NCI-H2196 (cell line): ENCODE results near the gene C19orf38.

ENCODE experiments used
- DNase-seq: peaks from one replicate; lab custom pipeline; 2025; ENCODE audit not compliant: unreplicated experiment; lab: John Stamatoyannopoulos, UW

The C19orf38 gene

GRCh38 chr19:10899151-10899653 lies 51.0 kb downstream of the C19orf38 start:
- peak; percentile 93 for DNase-seq

GRCh38 chr19:10907925-10908324 lies 59.7 kb downstream of the C19orf38 start:
- no peak for DNase-seq

- no peak for DNase-seq
Measured at GRCh38 chr19:10908380-10908960, 60.3 kb downstream of the C19orf38 start.

DNA sequence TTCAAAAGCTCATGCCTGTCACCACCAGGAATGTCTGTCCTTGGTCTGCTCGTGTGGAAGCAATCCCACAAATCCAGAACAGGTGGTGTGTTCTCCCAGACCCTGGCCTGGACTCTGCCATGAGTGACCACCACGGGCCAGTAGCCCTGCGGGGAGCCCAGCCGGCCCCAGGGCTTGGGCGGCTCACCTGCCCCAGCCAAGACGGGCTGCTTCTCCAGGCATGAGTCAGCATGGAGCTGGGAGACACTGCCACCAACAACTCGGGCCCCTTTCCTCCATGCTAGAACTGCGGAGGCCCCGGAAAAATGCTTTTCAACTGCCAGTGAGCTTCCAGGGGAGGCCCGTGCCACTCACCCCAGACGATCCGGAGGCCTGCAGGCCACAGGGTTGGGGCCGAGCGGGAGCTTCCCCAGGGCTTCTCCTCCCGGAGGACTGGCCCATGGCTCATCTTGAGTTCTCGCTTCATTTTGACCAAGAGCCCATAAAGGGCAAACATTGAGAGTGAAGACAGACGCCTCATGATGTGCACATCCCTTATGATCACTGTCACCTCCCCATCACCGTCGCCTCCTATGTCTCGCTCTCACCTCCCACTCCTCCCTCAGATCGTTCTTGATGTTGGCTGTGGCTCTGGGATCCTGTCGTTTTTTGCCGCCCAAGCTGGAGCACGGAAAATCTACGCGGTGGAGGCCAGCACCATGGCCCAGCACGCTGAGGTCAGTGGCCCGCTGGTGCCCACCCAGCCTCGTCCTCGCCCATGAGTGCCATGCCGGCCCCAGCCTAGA lies 63.6 kb downstream of the C19orf38 start:
- no peak for DNase-seq

- no peak for DNase-seq
Measured at GRCh38 chr19:10912619-10913018, 64.4 kb downstream of the C19orf38 start.

- DNase-seq = no peak
Measured at GRCh38 chr19:10913716-10914340, 65.6 kb downstream of the C19orf38 start.

DNA sequence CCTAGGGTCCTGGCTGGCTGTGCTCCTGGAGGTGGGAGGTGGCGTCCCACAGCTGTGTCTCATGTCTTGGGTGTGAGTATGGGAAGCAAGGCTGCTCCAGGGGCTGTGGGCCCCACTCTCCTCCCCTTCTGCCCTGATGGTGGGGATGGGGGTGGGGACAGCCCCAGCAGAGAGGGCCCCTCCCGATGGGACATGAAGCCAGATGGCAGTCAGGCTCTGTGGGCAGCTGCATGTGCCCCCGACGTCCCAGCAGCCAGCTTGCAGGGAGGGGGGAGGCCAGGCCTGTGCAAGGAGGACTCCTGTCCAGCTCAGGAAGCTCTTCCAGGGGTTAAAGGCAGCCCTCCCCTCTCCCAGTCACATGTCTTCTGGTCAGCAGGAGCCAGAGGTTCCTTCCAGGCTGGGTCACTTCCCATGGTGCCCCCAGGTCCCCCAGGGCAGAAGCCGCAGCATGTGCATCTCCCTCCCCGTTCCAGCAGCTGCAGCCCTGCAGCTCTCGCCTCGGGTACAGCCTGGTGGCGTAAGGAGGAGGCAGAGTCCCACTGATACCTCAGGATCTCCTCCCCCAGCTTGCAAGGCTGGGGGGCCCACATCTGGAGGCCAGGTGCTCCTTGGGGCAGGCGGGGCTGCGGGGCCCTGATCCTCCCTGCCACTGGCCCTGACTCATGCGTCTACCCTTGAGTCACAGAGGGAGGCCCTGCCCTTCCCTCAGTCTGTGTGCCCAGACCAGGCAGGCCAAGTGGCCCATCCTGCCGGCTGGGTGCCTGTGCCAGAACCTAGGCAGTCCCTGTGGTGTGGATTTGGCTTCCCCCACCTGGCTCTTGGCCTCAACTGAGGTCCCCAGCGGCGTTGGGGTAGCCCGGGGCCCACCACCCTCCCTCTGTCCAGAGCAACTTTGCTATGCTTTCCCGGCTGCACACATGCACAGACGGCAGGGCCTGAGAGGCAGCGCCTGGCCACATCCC lies 67.2 kb downstream of the C19orf38 start:
- DNase-seq = no peak

- DNase-seq = no peak
Measured at GRCh38 chr19:10916602-10917001, 68.4 kb downstream of the C19orf38 start.

DNA sequence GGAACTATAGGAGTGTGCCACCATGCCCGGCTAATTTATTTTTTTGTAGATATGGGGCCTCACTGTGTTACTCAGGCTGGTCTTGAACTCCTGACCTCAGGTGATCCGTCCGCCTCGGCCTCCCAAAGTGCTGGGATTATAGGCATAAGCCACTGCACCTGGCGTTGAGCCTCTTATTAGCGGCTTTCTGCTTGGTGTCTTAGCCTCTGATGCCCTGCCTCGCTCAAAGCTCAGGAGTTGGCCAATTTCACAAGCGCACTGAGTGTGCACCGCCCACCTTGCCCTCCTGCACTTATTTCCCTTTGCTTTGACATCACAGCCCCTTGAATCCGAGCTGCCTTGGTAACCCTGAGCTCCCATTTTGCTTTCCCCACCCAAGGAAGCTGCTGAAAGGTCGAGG lies 70.1 kb downstream of the C19orf38 start:
- no peak for DNase-seq
